GM23248 (cell line): Measurements from ENCODE around the gene SPATA31A5. TPM values are rescaled to one million over a fixed set of nuclear protein-coding genes. Genes with fewer than 3 reads are reported as not detected.
"Not testable (repeated sequence)": the region's sequence is repeated elsewhere in the genome, so short reads cannot be mapped to it uniquely, and the experiment has no call there.

Source experiments
- DNase-seq: peaks from one replicate; pipeline ENCODE4 v3.0.0-alpha.2; 2015
- H2AFZ ChIP-seq: fragments of 200-600 bp; sonication (generic); 2 replicates; pipeline ENCODE4 v1.6.1; 2016; ENCODE audit warnings: antibody characterized with exemption
- H3F3A ChIP-seq: fragments of 200-600 bp; sonication (generic); 2 replicates; pipeline ENCODE4 v1.6.1; 2016; ENCODE audit warnings: mild to moderate bottlenecking, antibody characterized with exemption, mixed run types; ENCODE audit not compliant: insufficient read depth
- H3K27ac ChIP-seq: fragments of 200-600 bp; sonication (generic); 2 replicates; pipeline ENCODE4 v1.5.1; 2016; ENCODE audit warnings: mild to moderate bottlenecking
- H3K27me3 ChIP-seq: fragments of 200-600 bp; sonication (generic); replicated peaks from 2 replicates; pipeline ENCODE4 v1.6.1; 2016; ENCODE audit warnings: mild to moderate bottlenecking; ENCODE audit not compliant: insufficient read depth
- H3K36me3 ChIP-seq: fragments of 200-600 bp; sonication (generic); 2 replicates; pipeline ENCODE4 v1.6.1; 2016; ENCODE audit warnings: low read depth, mild to moderate bottlenecking
- H3K4me1 ChIP-seq: fragments of 200-600 bp; sonication (generic); 2 replicates; pipeline ENCODE4 v1.6.1; 2016; ENCODE audit warnings: mild to moderate bottlenecking; ENCODE audit not compliant: insufficient read depth
- H3K4me2 ChIP-seq: fragments of 200-600 bp; sonication (generic); one replicate; pipeline ENCODE4 v1.6.1; 2016; ENCODE audit warnings: mild to moderate bottlenecking; ENCODE audit not compliant: unreplicated experiment
- H3K4me3 ChIP-seq: fragments of 200-600 bp; sonication (generic); 2 replicates; pipeline ENCODE4 v1.5.1; 2016; ENCODE audit warnings: mild to moderate bottlenecking
- H3K79me2 ChIP-seq: fragments of 200-600 bp; sonication (generic); 2 replicates; pipeline ENCODE4 v1.6.1; 2016; ENCODE audit warnings: mild to moderate bottlenecking; ENCODE audit not compliant: insufficient read depth
- H3K9ac ChIP-seq: fragments of 200-600 bp; sonication (generic); 2 replicates; pipeline ENCODE4 v1.6.1; 2016; ENCODE audit warnings: mild to moderate bottlenecking
- H3K9me2 ChIP-seq: fragments of 200-600 bp; sonication (generic); 2 replicates; pipeline ENCODE4 v1.6.1; 2016; ENCODE audit warnings: mixed run types, mild to moderate bottlenecking, moderate library complexity; ENCODE audit not compliant: insufficient read depth
- H3K9me3 ChIP-seq: fragments of 200-600 bp; sonication (generic); one replicate; pipeline ENCODE4 v1.6.1; 2017; ENCODE audit warnings: low read depth
- H4K20me1 ChIP-seq: fragments of 200-600 bp; sonication (generic); 2 replicates; pipeline ENCODE4 v1.6.0; 2016; ENCODE audit not compliant: insufficient read depth
- WGBS, 2 experiments: methylation state at CpG; one replicate each; pipeline ENCODE4 v1.1.6; 2015 to 2017; ENCODE audit warnings: low lambda C conversion rate in 2 of 2, low coverage in 1 of 2; ENCODE audit errors: missing lambda C conversion rate in 2 of 2; 5-methylcytosine and 5-hydroxymethylcytosine counted together
- in situ Hi-C: fragments of 300-500 bp; cut with MboI; formaldehyde crosslinking; loops from 2 replicates; pipeline ENCODE4 v1.15.0; 2020
- polyA plus RNA-seq: library from polyadenylated mRNA; unstranded; fragments of >200 nt; fragmentation: Nextera tagmentation; extraction: Ambion mirVana; gene quantifications from 2 replicates; pipeline ENCODE4 v1.2.1, GENCODE V29; 2016
- small RNA-seq: library from RNA; depleted of rRNA; stranded (forward); fragments of <200 nt; gene quantifications from one replicate; pipeline ENCODE3, GENCODE V24; 2014; ENCODE audit warnings: low read depth, low replicate concordance
- total RNA-seq: library from RNA; depleted of rRNA; stranded (reverse); fragments of >200 nt; shearing (Covaris generic); gene quantifications from 2 replicates; pipeline ENCODE4 v1.2.3, GENCODE V29; 2014; rRNA removed

The SPATA31A5 gene
- total RNA-seq (not detected in 2 replicates), polyA plus RNA-seq (not detected in 2 replicates)

DNA sequence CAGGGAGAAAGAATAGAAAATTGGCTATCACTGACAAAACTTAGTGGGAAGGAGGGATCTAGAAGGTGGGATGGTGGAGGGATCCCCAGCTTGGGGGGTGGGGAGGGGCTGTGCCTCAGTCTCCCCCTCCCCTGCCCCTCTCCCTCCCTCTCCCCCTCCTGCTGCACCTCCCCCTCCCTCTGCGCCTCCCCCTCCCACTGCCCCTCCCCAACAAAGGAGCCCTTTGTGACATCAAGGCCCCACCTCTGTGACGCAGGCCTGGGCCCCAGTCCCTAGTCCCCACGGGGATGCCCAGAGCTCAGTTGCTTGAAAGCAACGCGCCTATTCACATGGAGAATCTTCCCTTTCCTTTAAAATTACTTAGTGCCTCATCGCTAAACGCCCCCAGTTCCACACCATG is at the start of gene SPATA31A5:
Gene SPATA31A5 (plus strand): TSS at position 301 of the 400 bp plus-strand sequence. CDS start 29 bp downstream, at position 330.
- H3F3A ChIP-seq, H3K27ac ChIP-seq, H3K27me3 ChIP-seq: not testable (repeated sequence)

DNA sequence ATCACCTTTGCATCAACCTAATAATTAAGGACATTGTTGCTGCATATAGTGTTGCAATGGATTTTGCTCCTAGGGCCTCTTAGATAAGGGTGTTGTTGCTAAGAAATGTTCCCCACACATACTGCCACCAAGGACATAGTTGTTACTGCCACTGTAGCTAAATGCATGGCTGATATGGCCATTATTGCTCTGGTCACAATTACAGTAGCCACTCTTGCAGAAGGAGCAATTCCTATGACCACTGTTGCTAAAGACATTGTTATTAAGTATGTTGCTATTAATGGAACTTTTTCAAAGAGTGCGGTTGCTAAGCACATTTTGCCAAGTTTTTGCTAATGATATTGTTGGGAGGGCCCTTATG is 48.8 kb downstream of the SPATA31A5 start:
- H3K9me2 ChIP-seq, H3K4me2 ChIP-seq, H3K36me3 ChIP-seq, H3K27ac ChIP-seq, DNase-seq, H3K9me3 ChIP-seq, H3K9ac ChIP-seq, H3F3A ChIP-seq, in situ Hi-C loops, H3K79me2 ChIP-seq, H4K20me1 ChIP-seq, H2AFZ ChIP-seq, H3K4me3 ChIP-seq, H3K4me1 ChIP-seq, H3K27me3 ChIP-seq: not testable (repeated sequence)
- WGBS, 2 experiments = no CpG with 5 or more reads among the region's 1 CpG

More for the DNA sequence above, at the start of gene SPATA31A5:
- H3K4me3 ChIP-seq, H3K9ac ChIP-seq, H3K4me2 ChIP-seq, H3K9me2 ChIP-seq, H2AFZ ChIP-seq, in situ Hi-C loops, H3K79me2 ChIP-seq, H4K20me1 ChIP-seq, DNase-seq, H3K9me3 ChIP-seq, H3K4me1 ChIP-seq, H3K36me3 ChIP-seq: not testable (repeated sequence)
- WGBS, 2 experiments = no CpG with 5 or more reads among the region's 7 CpGs

DNA sequence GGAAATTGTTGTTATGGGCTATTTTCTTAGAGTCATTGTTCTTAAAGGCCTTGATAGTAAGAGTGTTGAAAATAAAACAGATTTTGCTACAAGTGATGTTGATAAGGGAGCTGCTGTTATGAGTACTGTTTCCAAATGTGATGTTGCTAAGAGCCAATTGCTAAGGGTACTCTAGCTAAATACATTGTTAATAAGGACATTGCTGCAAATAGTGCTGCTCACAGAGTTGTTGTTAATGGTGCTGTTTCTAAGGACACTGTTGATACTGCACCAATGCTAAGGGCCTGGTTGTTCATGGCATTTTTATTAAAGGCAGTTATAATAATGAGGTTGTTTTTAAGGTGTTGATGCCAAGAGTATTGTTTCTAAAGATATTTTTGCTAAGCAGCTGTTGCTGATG is 52.2 kb downstream of the SPATA31A5 start:
- in situ Hi-C loops, H3K27me3 ChIP-seq, H3K4me1 ChIP-seq, H3K4me3 ChIP-seq, H4K20me1 ChIP-seq, H3K9me2 ChIP-seq, H3K4me2 ChIP-seq, H2AFZ ChIP-seq, DNase-seq, H3K36me3 ChIP-seq, H3K79me2 ChIP-seq, H3K27ac ChIP-seq, H3F3A ChIP-seq, H3K9me3 ChIP-seq, H3K9ac ChIP-seq: not testable (repeated sequence)

Small RNA genes within 50 kb of the gene (small RNA-seq; reads per million reads assigned to genes)
- gene AL590491.3 = not detected
